Neural cell (in vitro differentiated cells): Measurements from ENCODE around the gene SPSB3. TPM values are rescaled to one million over a fixed set of nuclear protein-coding genes. Genes with fewer than 3 reads are reported as not detected.
A peak's percentile ranks its signal among the peaks of the same experiment; 100 is the strongest.

ENCODE experiments used
- H2AFZ ChIP-seq: fragments of 200-600, 300-800 bp; sonication (generic), shearing (Covaris generic); 2 replicates; pipeline ENCODE4 v1.6.0; 2014; ENCODE audit warnings: low read depth, mild to moderate bottlenecking, antibody characterized with exemption, low read length, moderate library complexity
- H3F3A ChIP-seq: fragments of 200-600 bp; shearing (Covaris generic); 2 replicates; pipeline ENCODE4 v1.6.1; 2016; ENCODE audit warnings: mild to moderate bottlenecking, moderate library complexity, mixed read lengths, antibody characterized with exemption, low read length; ENCODE audit not compliant: insufficient read depth, poor library complexity, severe bottlenecking
- H3K27ac ChIP-seq: fragments of 200-600, 300-800 bp; sonication (generic), shearing (Covaris generic); 2 replicates; pipeline ENCODE4 v1.5.1; 2014; ENCODE audit warnings: mild to moderate bottlenecking, low read length, moderate library complexity
- H3K27me3 ChIP-seq: fragments of 300-800, 200-600 bp; sonication (generic), shearing (Covaris generic); 2 replicates; pipeline ENCODE4 v1.6.0; 2014; ENCODE audit warnings: mild to moderate bottlenecking, low read depth, low read length, moderate library complexity; ENCODE audit not compliant: insufficient read depth
- H3K36me3 ChIP-seq: fragments of 300-800, 200-600 bp; sonication (generic), shearing (Covaris generic); 2 replicates; pipeline ENCODE4 v1.5.1; 2014; ENCODE audit warnings: mild to moderate bottlenecking, antibody characterized with exemption, low read length, moderate library complexity; ENCODE audit not compliant: insufficient read depth
- H3K4me2 ChIP-seq: fragments of 300-800, 200-600 bp; sonication (generic), shearing (Covaris generic); 2 replicates; pipeline ENCODE4 v1.6.0; 2014; ENCODE audit warnings: mild to moderate bottlenecking, low read length
- H3K4me3 ChIP-seq: fragments of 300-800, 200-600 bp; sonication (generic), shearing (Covaris generic); 2 replicates; pipeline ENCODE4 v1.5.1; 2014; ENCODE audit warnings: mild to moderate bottlenecking, low read length, moderate library complexity
- H3K79me2 ChIP-seq: fragments of 200-600 bp; shearing (Covaris generic); replicated peaks from 2 replicates; pipeline ENCODE4 v1.6.0; 2014; ENCODE audit warnings: mild to moderate bottlenecking, low read length, moderate library complexity; ENCODE audit not compliant: insufficient read depth
- H3K9ac ChIP-seq: fragments of 300-800, 200-600 bp; sonication (generic), shearing (Covaris generic); 2 replicates; pipeline ENCODE4 v1.6.1; 2016; ENCODE audit warnings: mild to moderate bottlenecking, low read length, mixed read lengths
- H3K9me2 ChIP-seq: fragments of 200-600 bp; shearing (Covaris generic); 2 replicates; pipeline ENCODE4 v1.6.1; 2016; ENCODE audit warnings: mild to moderate bottlenecking, low read length, mixed read lengths; ENCODE audit not compliant: insufficient read depth
- H3K9me3 ChIP-seq: fragments of 200-600, 300-800 bp; sonication (generic), shearing (Covaris generic); 2 replicates; pipeline ENCODE4 v1.6.1; 2016; ENCODE audit warnings: mild to moderate bottlenecking, mixed run types, low read length, moderate library complexity, mixed read lengths
- H4K20me1 ChIP-seq: fragments of 200-600 bp; shearing (Covaris generic); 2 replicates; pipeline ENCODE4 v1.6.1; 2016; ENCODE audit warnings: mild to moderate bottlenecking, mixed run types; ENCODE audit not compliant: insufficient read depth
- CTCF ChIP-seq: fragments of 450-650 bp; IDR thresholded peaks from 2 replicates; pipeline ENCODE4 v1.5.1; 2014; ENCODE audit warnings: antibody characterized with exemption, mild to moderate bottlenecking, moderate library complexity; ENCODE audit not compliant: poor library complexity, severe bottlenecking
- EP300 ChIP-seq: fragments of 450-650 bp; conservative IDR thresholded peaks from 2 replicates; pipeline ENCODE4 v1.6.1; 2014; ENCODE audit warnings: antibody characterized with exemption, mild to moderate bottlenecking, moderate library complexity; ENCODE audit not compliant: poor library complexity, severe bottlenecking
- EZH2 ChIP-seq: fragments of 200-600, 300-800 bp; shearing (Covaris generic), sonication (generic); IDR thresholded peaks from 2 replicates; pipeline ENCODE4 v1.6.1; 2014; ENCODE audit warnings: antibody characterized with exemption, low read length, borderline replicate concordance, mild to moderate bottlenecking; ENCODE audit not compliant: insufficient read depth, poor library complexity, severe bottlenecking
- MXI1 ChIP-seq: fragments of 450-650 bp; conservative IDR thresholded peaks from 2 replicates; pipeline ENCODE4 v1.6.1; 2014; ENCODE audit warnings: antibody characterized with exemption, mild to moderate bottlenecking; ENCODE audit not compliant: poor library complexity, severe bottlenecking
- POLR2AphosphoS5 ChIP-seq: IDR thresholded peaks from 2 replicates; pipeline ENCODE4 v1.6.1; 2012
- RAD21 ChIP-seq: fragments of 450-650 bp; conservative IDR thresholded peaks from 2 replicates; pipeline ENCODE4 v1.6.1; 2014; ENCODE audit warnings: antibody characterized with exemption, mild to moderate bottlenecking, moderate library complexity
- SMC3 ChIP-seq: fragments of 450-650 bp; conservative IDR thresholded peaks from 2 replicates; pipeline ENCODE4 v1.6.1; 2014; ENCODE audit warnings: antibody characterized with exemption, mild to moderate bottlenecking, moderate library complexity; ENCODE audit not compliant: poor library complexity
- TAF1 ChIP-seq: IDR thresholded peaks from 2 replicates; pipeline ENCODE4 v1.6.1; 2012; ENCODE audit warnings: low read depth
- polyA plus RNA-seq: library from polyadenylated mRNA; depleted of rRNA; stranded (reverse); fragments of >200 nt; gene quantifications from 2 replicates; pipeline ENCODE4 v1.2.3, GENCODE V29; 2014
- TF ChIP-seq, protein P1 (sequence below): IDR thresholded peaks from 2 replicates; pipeline ENCODE4 v1.6.1; 2012; ENCODE audit warnings: borderline replicate concordance

The SPSB3 gene
- polyA plus RNA-seq, 1 donor from 2014 or later: 315 TPM

GRCh38 chr16:1771188-1771863 is 11.0 kb downstream of the SPSB3 start, which contains the start of gene NME3:
TSS of gene NME3 (minus strand) at chr16:1771543. CDS start at chr16:1771534, 9 bp downstream.
- peak within 1 kb of the TSS; percentile 74 for H3K27ac ChIP-seq
- H4K20me1 ChIP-seq: no peaks in the 10 kb centered on the region
- H3K9ac ChIP-seq: peak within 1 kb of the TSS; percentile 84

DNA sequence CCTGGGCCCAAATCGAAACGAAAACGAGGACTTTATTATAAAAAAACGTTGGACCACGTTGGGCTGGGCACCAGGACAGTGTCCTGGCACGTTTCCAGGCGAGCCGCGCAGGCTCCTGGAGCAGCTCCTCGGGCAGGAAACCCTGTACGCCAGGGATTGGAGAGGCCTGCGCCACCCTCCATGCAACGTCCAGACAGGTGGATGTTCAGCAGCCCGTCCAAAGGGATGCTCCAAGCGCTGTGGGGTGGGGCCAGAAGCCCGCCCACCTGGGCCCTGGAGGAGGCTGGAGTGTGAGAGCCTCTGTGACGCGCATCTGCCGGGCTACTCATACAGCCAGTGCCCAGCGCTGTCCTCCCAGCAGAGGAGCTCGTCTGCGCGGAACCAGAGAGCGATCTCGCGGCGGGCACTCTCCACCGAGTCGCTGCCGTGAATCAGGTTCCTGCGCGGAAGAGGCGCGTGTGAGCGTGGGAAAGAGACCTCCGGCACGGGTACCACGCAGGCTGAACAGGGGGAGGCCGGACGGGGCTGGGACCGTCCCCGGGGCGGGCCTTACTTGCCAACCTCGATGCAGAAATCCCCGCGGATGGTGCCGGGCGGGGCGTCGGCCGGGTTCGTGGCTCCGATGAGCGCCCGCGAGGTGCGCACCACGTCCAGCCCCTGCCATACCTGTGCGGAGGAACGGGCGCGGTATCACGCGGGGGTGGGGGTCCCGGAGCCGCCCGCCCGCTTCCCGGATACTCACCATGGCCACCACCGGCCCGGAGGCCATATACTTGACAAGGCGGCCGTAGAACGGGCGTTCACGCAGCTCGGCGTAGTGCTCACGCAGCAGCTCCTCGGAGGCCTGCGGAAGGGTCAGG is 11.8 kb downstream of the SPSB3 start:
- TF ChIP-seq, protein P1, sequence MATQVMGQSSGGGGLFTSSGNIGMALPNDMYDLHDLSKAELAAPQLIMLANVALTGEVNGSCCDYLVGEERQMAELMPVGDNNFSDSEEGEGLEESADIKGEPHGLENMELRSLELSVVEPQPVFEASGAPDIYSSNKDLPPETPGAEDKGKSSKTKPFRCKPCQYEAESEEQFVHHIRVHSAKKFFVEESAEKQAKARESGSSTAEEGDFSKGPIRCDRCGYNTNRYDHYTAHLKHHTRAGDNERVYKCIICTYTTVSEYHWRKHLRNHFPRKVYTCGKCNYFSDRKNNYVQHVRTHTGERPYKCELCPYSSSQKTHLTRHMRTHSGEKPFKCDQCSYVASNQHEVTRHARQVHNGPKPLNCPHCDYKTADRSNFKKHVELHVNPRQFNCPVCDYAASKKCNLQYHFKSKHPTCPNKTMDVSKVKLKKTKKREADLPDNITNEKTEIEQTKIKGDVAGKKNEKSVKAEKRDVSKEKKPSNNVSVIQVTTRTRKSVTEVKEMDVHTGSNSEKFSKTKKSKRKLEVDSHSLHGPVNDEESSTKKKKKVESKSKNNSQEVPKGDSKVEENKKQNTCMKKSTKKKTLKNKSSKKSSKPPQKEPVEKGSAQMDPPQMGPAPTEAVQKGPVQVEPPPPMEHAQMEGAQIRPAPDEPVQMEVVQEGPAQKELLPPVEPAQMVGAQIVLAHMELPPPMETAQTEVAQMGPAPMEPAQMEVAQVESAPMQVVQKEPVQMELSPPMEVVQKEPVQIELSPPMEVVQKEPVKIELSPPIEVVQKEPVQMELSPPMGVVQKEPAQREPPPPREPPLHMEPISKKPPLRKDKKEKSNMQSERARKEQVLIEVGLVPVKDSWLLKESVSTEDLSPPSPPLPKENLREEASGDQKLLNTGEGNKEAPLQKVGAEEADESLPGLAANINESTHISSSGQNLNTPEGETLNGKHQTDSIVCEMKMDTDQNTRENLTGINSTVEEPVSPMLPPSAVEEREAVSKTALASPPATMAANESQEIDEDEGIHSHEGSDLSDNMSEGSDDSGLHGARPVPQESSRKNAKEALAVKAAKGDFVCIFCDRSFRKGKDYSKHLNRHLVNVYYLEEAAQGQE: no peak
- TF ChIP-seq RAD21 (no peak), TAF1 (no peak), POLR2AphosphoS5 (no peak), CTCF (no peak), EP300 (no peak), SMC3 (no peak), EZH2 (no peak), MXI1 (no peak)
- Histone ChIP-seq H3K9me2 (no peaks in the 10 kb centered on the region), H4K20me1 (no peaks in the 10 kb centered on the region), H3F3A (no peaks in the 10 kb centered on the region), H3K9me3 (no peaks in the 10 kb centered on the region), H2AFZ (no peak overlapping the region), H3K4me3 (peak overlapping the region; percentile 98), H3K27me3 (no peaks in the 10 kb centered on the region), H3K27ac (no peak overlapping the region), H3K36me3 (no peaks in the 10 kb centered on the region), H3K4me2 (no peak overlapping the region), H3K9ac (peak overlapping the region; percentile 84), H3K79me2 (peaks cover 9% of the 10 kb centered on the region)

More at GRCh38 chr16:1771188-1771863, 11.0 kb downstream of the SPSB3 start, which contains the start of gene NME3:
- H3K36me3 ChIP-seq: no peaks in the 10 kb centered on the region
- no peaks in the 10 kb centered on the region for H3F3A ChIP-seq
- peaks cover 9% of the 10 kb centered on the region for H3K79me2 ChIP-seq
- no peaks in the 10 kb centered on the region for H3K9me3 ChIP-seq
- no peak within 1 kb of the TSS for H2AFZ ChIP-seq
- H3K4me2 ChIP-seq: peak within 1 kb of the TSS; percentile 93
- no peaks in the 10 kb centered on the region for H3K27me3 ChIP-seq
- H3K4me3 ChIP-seq: peak within 1 kb of the TSS; percentile 98
- TF ChIP-seq MXI1 (peak; percentile 20), EZH2 (no peak)
- H3K9me2 ChIP-seq: no peaks in the 10 kb centered on the region
